ENCODE measurements around the gene TBC1D22A. TPM values are rescaled to one million over a fixed set of nuclear protein-coding genes. Genes with fewer than 3 reads are reported as not detected.

The TBC1D22A gene
- total RNA-seq, 4 donors from 2014 or later: 16.2 to 22.2 (median 17.8) TPM

DNA sequence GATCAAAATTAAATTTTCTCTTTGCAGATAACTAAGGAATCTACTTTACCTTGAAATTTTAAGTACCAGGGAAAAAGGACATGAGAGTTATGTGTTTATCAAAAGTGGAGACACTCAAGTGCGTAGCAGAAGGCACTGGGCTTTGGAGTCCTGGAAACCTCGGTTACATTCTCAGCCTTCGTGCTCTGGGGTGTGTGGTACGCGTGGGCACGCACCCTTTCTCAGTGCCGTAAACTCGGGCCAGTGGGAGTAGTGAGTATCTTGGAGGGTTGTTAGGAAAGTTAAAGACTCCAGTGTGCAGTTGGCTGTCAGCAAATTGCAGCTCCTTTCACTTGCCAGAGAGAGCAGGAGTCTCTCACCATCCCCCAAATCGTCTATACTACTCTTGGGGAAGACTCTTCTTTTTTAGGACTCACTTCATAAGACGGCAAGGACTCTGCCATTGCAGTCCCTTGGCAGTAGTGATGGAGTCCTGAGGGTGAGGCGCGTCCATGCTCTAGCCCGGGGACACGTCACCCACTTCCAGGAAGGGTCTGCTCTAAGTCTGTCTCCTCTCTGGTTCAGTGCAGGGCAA lies 171.8 kb downstream of the TBC1D22A start:
- TF ChIP-seq POLR2AphosphoS5 (IDR thresholded peaks at IDR 0.05) (no peak), POLR2A (IDR thresholded peaks at IDR 0.05) (no peak), CTCF (IDR thresholded peaks at IDR 0.05) (no peak), EP300 (IDR thresholded peaks at IDR 0.05) (no peak)
- no peak overlapping the region for H3K4me3 ChIP-seq

DNA sequence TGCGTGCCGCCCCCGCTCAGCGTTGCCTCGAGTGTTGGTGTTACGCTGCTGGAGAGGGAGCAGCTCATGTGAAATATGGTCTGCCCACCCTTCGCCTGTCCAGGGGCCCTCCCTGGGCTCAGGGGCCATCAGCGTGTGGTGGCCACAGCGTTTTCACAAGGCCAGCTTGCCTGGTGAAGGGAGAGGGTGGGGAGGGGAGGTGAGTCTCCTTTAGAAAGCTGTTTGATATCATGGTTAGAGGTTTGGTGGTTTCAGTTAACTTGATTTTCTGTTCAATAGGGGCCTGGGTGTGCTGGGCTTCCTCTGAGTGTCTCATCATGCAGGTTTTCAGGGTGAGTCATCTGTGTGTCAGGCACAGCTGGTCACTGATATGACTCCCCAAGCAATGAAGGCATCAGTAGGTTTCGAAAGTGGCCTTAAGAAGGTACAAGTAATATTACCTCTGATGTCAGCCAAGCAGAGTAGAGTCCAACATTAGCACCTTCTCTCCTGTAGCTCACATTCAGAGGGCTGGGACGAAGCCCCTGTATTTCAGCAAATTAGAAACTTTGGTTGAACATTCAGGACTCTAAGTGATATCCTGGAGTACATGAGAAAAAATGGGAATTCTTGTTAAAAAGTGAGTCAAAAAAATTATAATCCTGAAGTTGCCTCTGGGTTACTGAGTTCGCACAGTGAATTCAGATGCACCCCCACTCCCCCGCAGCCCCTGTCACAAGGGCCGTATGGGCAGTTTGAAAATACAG lies 172.5 kb downstream of the TBC1D22A start:
- 86 to 88% methylated on average over 5 of the region's 14 CpGs for WGBS, 2 donors (ENCODE audit: low coverage in 1 of 2)

More for the DNA sequence above, 171.8 kb downstream of the TBC1D22A start:
- Histone ChIP-seq H3K9me3 (no peaks in the 10 kb centered on the region), H3K4me1 (no peaks in the 10 kb centered on the region), H3K27ac (no peak overlapping the region), H3K27me3 (no peaks in the 10 kb centered on the region), H3K36me3 (peaks cover 0 to 10% of the 10 kb centered on the region in 2 donors)
- no peak for ATAC-seq
- WGBS, 2 donors (ENCODE audit: low coverage in 1 of 2): 92 to 93% methylated on average over 9 of the region's 14 CpGs

DNA sequence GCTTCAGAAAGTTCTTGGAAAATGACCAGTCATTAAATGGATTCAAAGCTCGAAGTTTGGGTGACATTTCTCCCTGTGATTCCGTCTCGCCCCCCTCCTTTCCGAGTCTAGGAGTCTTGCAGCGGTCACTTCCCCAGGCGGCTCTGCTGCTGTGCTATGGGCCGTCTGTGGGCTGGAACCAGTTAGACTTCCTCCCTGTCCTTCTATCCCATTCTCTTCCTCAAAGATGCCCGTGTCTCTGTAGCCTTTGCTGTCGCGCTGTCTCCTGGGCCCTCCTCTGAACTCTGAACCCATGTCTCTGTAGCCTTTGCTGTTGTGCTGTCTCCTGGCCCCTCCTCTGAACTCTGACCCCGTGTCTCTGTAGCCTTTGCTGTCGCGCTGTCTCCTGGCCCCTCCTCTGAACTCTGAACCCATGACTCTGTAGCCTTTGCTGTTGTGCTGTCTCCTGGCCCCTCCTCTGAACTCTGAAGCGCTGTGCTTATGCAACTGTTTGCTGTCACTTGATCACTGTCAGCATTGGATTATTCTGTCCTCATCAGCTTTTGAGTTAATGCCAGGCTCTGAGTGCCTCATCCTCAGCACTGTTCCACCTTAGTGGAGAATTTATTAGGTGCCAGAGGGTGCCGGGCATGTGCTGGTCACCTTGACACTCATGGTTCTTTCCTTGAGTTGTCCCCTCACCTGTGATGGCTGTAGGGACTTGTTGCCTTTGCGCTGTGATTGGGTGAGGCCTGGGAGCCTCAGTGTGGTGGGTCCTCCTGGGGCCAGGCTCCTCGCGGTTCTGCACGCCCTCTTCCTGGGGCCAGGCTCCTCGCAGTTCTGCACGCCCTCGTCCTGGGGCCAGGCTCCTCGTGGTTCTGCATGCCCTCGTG lies 173.3 kb downstream of the TBC1D22A start:
- H3K27me3 ChIP-seq: no peaks in the 10 kb centered on the region
- H3K36me3 ChIP-seq: peaks cover 0 to 4% of the 10 kb centered on the region in 2 donors
- H3K4me3 ChIP-seq: no peak overlapping the region
- 79 to 84% methylated on average over 13 to 17 of the region's 24 CpGs for WGBS, 2 donors (ENCODE audit: low coverage in 1 of 2)
- peak; percentile 34 for ATAC-seq
- H3K27ac ChIP-seq: peak overlapping the region in 1 of 4 donors; percentile 1
- no peaks in the 10 kb centered on the region for H3K9me3 ChIP-seq
- no peak for TF ChIP-seq POLR2A (IDR thresholded peaks at IDR 0.05)
- TF ChIP-seq CTCF (IDR thresholded peaks at IDR 0.05): no peak
- no peak for TF ChIP-seq POLR2AphosphoS5 (IDR thresholded peaks at IDR 0.05)
- TF ChIP-seq EP300 (IDR thresholded peaks at IDR 0.05): no peak
- no peaks in the 10 kb centered on the region for H3K4me1 ChIP-seq

More for the DNA sequence above, 172.5 kb downstream of the TBC1D22A start:
- peak; percentile 66 for ATAC-seq
- Histone ChIP-seq H3K27ac (no peak overlapping the region), H3K4me1 (no peaks in the 10 kb centered on the region), H3K9me3 (no peaks in the 10 kb centered on the region), H3K36me3 (peaks cover 0 to 5% of the 10 kb centered on the region in 2 donors), H3K27me3 (no peaks in the 10 kb centered on the region), H3K4me3 (no peak overlapping the region)
- TF ChIP-seq POLR2A (IDR thresholded peaks at IDR 0.05): no peak
- no peak for TF ChIP-seq POLR2AphosphoS5 (IDR thresholded peaks at IDR 0.05)

DNA sequence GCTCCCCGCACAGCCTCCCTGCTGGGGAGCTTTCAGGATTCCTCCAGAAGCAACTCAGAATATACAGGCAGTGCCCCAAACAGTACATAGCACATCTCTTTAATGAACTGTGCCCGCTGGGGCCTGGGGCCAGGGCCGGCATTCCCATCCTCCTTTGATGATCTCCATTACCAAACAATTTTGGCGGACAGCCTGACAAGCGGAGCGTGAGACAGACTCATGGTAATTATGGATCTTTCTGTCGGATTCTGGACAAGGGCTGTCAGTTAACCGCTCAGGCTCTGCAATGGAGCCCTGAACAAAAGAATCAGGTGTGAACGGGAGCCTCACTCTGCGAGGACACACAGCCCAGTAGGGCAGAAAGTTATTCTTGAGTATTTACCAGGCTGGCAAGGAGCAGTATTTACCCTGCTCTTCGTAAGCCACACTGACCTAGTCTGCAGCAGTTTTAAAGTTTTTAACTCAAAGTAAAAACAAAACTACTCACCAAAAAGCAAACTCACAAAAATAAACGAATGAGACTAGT lies 174.0 kb downstream of the TBC1D22A start:
- ATAC-seq: no peak
- 68 to 76% methylated on average over 2 to 4 of the region's 12 CpGs for WGBS, 2 donors (ENCODE audit: low coverage in 1 of 2)
- H3K9me3 ChIP-seq: no peaks in the 10 kb centered on the region
- H3K27ac ChIP-seq: peak overlapping the region in 1 of 4 donors; percentile 1
- H3K4me1 ChIP-seq: no peaks in the 10 kb centered on the region
- TF ChIP-seq POLR2AphosphoS5 (IDR thresholded peaks at IDR 0.05): no peak
- TF ChIP-seq POLR2A (IDR thresholded peaks at IDR 0.05): no peak
- no peak for TF ChIP-seq EP300 (IDR thresholded peaks at IDR 0.05)
- TF ChIP-seq CTCF (IDR thresholded peaks at IDR 0.05): no peak
- H3K36me3 ChIP-seq: peaks cover 0 to 4% of the 10 kb centered on the region in 2 donors
- no peak overlapping the region for H3K4me3 ChIP-seq
- no peaks in the 10 kb centered on the region for H3K27me3 ChIP-seq

DNA sequence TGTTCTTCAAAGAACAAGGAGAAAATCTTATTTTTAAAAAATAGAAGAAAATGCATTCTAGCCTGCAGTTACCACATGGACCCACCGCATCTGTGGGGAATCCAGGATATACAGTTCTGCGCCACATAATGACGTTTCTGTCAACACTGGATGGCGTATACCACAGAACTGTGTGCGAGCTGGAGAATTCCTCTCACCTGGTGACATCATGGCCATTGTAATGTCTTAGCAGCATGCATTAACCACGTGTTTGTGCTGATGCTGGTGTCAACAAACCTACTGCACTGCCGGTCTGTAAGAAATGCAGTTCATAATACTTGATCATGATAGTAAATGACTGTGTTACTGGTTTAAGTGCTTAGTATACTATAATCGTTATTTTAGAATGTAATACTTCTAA lies 174.7 kb downstream of the TBC1D22A start:
- Histone ChIP-seq H3K9me3 (no peaks in the 10 kb centered on the region), H3K36me3 (peaks cover 0 to 4% of the 10 kb centered on the region in 2 donors), H3K4me3 (no peak overlapping the region), H3K4me1 (no peaks in the 10 kb centered on the region), H3K27ac (no peak overlapping the region), H3K27me3 (no peaks in the 10 kb centered on the region)
- no peak for ATAC-seq
- 74 to 77% methylated on average over 3 to 7 of the region's 8 CpGs for WGBS, 2 donors (ENCODE audit: low coverage in 1 of 2)
- TF ChIP-seq CTCF (IDR thresholded peaks at IDR 0.05) (no peak), POLR2AphosphoS5 (IDR thresholded peaks at IDR 0.05) (no peak), EP300 (IDR thresholded peaks at IDR 0.05) (no peak), POLR2A (IDR thresholded peaks at IDR 0.05) (no peak)

All from gastroesophageal sphincter (tissue), 4 donors.